Right cardiac atrium (tissue), 5 donors: Measurements from ENCODE around the gene ACTR1A. TPM values are rescaled to one million over a fixed set of nuclear protein-coding genes. Genes with fewer than 3 reads are reported as not detected.
A peak's percentile ranks its signal among the peaks of the same experiment; 100 is the strongest.

Experiments used
- ATAC-seq, 2 donors: fragments of 200-7000 bp; cut with Tn5 transposase; one replicate each; pipeline versions ENCODE4 v1.8.0 to v1.9.1; 2020; ENCODE audit warnings: moderate library complexity in 2 of 2, mild to moderate bottlenecking in 1 of 2
- DNase-seq, 3 donors: peaks; one replicate each; pipeline ENCODE4 v3.0.0-alpha.2; 2020
- H3K27ac ChIP-seq: one replicate; pipeline ENCODE4 v1.5.1; 2013; ENCODE audit warnings: mild to moderate bottlenecking, low read length, control low read depth, moderate library complexity
- H3K27me3 ChIP-seq: one replicate; pipeline ENCODE4 v1.6.1; 2013; ENCODE audit not compliant: control insufficient read depth, insufficient read depth
- H3K4me1 ChIP-seq: one replicate; pipeline ENCODE4 v1.6.1; 2013; ENCODE audit warnings: low read length; ENCODE audit not compliant: control insufficient read depth, insufficient read depth
- H3K4me3 ChIP-seq: one replicate; pipeline ENCODE4 v1.5.1; 2013; ENCODE audit warnings: low read length, control low read depth
- H3K9me3 ChIP-seq: one replicate; pipeline ENCODE4 v1.6.1; 2013; ENCODE audit warnings: low read length; ENCODE audit not compliant: control insufficient read depth
- WGBS: extraction: QIAGEN DNeasy Blood & Tissue Kit; methylation state at CpG from one replicate; pipeline ENCODE4 v1.1.7; 2013; 5-methylcytosine and 5-hydroxymethylcytosine counted together
- intact Hi-C, 4 donors: fragments of 100-400 bp; cut with DNase I; formaldehyde crosslinking; loops; one replicate each; pipeline versions ENCODE4 v1.11.0 to v1.14.0; 2022 to 2023
- long read RNA-seq, 4 donors: library from polyadenylated mRNA; unstranded; transcript quantifications; one replicate each; pipeline ENCODE4 v2.0.0, GENCODE V29; 2020 to 2021
- polyA plus RNA-seq: library from polyadenylated mRNA; stranded (reverse); fragments of 200-250 nt; gene quantifications from one replicate; pipeline ENCODE4 v1.2.3, GENCODE V29; 2013
- total RNA-seq, 4 donors: library from RNA; stranded (reverse); fragmentation: NEBNext Ultra II Directional; extraction: Animal tissue kit (Norgen Biotek cat#: 25700); gene quantifications; one replicate each; pipeline ENCODE4 v1.2.1, GENCODE V29; 2021
- donor health status: healthy with polysubstance abuse.
- donor health status: DM: no; HTN: yes; CAD: no.
- donor health status: DM: no; HTN: no; CAD: no.
- donor health status: DM: no; HTN: yes; CAD: no; lungs with severe emphysema.
- donor health status: DM: yes; HTN: yes; CAD: no.

ACTR1A gene
- total RNA-seq (100 to 1,000 TPM; 100 to 108 (median 107) TPM), polyA plus RNA-seq (106 TPM)
- long read RNA-seq, donor 1, transcript ACTR1A-202 (4 exons, 3,519 nt) = minor isoform, 6 of 428 reads
- long read RNA-seq, donor 1, transcript ACTR1A-201 (11 exons, 2,829 nt) = major isoform, 354 of 428 reads
- long read RNA-seq, donor 1, partial matches to known transcripts = 21 of 428 reads
- long read RNA-seq, donor 1, other reads (novel, unspliced or antisense) = 47 of 428 reads
- long read RNA-seq, donor 2, transcript ACTR1A-201 (11 exons, 2,829 nt) = major isoform, 124 of 163 reads
- long read RNA-seq, donor 2, partial matches to known transcripts = 14 of 163 reads
- long read RNA-seq, donor 2, other reads (novel, unspliced or antisense) = 21 of 163 reads
- long read RNA-seq, donor 3, transcript ACTR1A-202 (4 exons, 3,519 nt) = minor isoform, 8 of 1,054 reads
- long read RNA-seq, donor 3, transcript ACTR1A-201 (11 exons, 2,829 nt) = major isoform, 894 of 1,054 reads
- long read RNA-seq, donor 3, partial matches to known transcripts = 53 of 1,054 reads
- long read RNA-seq, donor 3, other reads (novel, unspliced or antisense) = 95 of 1,054 reads
- long read RNA-seq, donor 4, transcript ACTR1A-201 (11 exons, 2,829 nt) = major isoform, 140 of 163 reads
- long read RNA-seq, donor 4, partial matches to known transcripts = 11 of 163 reads
- long read RNA-seq, donor 4, other reads (novel, unspliced or antisense) = 10 of 163 reads

DNA sequence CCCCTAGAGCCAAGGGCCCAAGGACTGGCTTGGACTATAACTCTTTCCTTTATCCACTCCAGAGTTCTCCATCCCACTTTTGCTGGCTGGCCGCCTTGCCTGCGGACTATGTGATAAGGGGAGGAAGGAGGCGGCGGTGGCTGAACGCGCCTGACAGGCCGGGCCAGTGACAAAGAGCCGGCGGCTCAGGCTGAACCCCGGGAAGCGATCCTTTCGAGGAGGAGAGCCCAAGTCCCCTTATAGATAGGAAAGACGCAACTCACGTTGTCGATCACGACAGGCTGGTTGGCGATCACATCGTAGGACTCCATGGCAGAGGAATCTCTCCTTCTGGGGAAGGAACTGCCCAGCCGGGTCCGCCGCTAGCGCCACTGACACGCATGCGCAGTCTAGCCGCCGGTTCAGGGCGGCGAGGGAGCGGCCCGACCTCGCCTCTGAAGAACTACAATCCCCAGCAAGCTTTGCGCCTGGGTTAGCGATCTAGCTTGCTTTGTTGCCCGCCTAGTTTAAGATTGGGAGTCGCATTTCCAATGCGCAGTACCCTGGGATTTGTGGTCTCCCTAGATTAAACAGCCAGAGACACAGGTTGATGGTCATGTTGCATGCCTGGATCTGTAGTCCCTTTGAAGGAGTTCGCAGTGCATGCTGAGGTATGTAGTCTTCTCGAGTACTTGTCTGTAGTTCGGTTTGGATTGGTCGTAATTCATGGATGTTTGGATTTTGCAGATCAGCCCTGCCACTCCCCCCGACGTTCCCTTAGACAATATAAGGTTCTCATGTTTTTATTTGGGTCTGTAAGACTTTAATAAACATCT, at the start of gene ACTR1A:
TSS of gene ACTR1A (minus strand) at position 376 of the 815 bp plus-strand sequence. CDS start at position 311, 65 bp downstream.
- peak within 1 kb of the TSS; percentile 89 for H3K27ac ChIP-seq
- no peaks in the 10 kb centered on the region for H3K27me3 ChIP-seq
- H3K4me1 ChIP-seq = peaks cover 7% of the 10 kb centered on the region
- no peaks in the 10 kb centered on the region for H3K9me3 ChIP-seq
- ATAC-seq (peak; percentile 90), DNase-seq (peak; percentile 96 to 98 (median 98))
- intact Hi-C loops = loop anchor here in 1 of 4 donors (5.0 kb wide), 1 partner anchor 80 kb away; no protein-coding TSS in a partner anchor
- H3K4me3 ChIP-seq = peak within 1 kb of the TSS; percentile 82
- under 1% methylated on average over 42 of the region's 42 CpGs for WGBS

- no peak overlapping the region for H3K4me3 ChIP-seq
- H3K9me3 ChIP-seq = no peaks in the 10 kb centered on the region
- H3K4me1 ChIP-seq = peaks cover 5% of the 10 kb centered on the region
- intact Hi-C loops = no loop called here
- H3K27me3 ChIP-seq = no peaks in the 10 kb centered on the region
- H3K27ac ChIP-seq = no peak overlapping the region
- ATAC-seq (no peak), DNase-seq (no peak)
- WGBS = over 99% methylated on average over 9 of the region's 9 CpGs
These were observed 48.2 kb upstream of the ACTR1A start for GRCh38 chr10:102550636-102551210.

DNA sequence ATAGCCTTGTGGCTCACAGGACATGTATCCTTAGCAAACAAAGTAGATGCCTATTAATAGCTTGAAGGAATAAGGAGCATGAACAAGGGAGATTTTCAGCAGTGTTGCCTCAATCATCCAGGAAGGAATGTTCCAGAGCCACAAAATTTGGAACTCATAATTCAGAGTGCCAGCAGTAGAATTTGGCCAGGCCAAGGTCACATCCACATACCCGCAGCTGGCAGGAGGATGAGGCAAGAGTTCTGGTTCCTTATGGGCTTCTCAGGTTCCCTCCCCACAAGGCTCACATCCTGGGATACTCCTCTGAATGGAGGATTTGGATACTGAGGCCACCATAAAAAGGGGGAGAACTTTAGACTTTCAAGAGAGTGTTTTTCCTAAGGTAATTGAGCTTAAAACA, 47.0 kb upstream of the ACTR1A start:
- ATAC-seq (no peak), DNase-seq (no peak)
- Histone ChIP-seq H3K27me3 (no peaks in the 10 kb centered on the region), H3K4me1 (peaks cover 5% of the 10 kb centered on the region), H3K4me3 (no peak overlapping the region), H3K9me3 (no peaks in the 10 kb centered on the region), H3K27ac (no peak overlapping the region)
- intact Hi-C loops = no loop called here
- 90% methylated on average over 1 of the region's 1 CpG for WGBS

GRCh38 chr10:102546606-102547320, 44.3 kb upstream of the ACTR1A start:
- DNase-seq = no peak
- intact Hi-C loops = no loop called here
- Histone ChIP-seq H3K4me3 (no peak overlapping the region), H3K27ac (no peak overlapping the region), H3K4me1 (peaks cover 5% of the 10 kb centered on the region), H3K9me3 (no peaks in the 10 kb centered on the region), H3K27me3 (no peaks in the 10 kb centered on the region)
- 75% methylated on average over 12 of the region's 12 CpGs for WGBS
- peak in 1 of 2 donors; percentile 29 for ATAC-seq

DNA sequence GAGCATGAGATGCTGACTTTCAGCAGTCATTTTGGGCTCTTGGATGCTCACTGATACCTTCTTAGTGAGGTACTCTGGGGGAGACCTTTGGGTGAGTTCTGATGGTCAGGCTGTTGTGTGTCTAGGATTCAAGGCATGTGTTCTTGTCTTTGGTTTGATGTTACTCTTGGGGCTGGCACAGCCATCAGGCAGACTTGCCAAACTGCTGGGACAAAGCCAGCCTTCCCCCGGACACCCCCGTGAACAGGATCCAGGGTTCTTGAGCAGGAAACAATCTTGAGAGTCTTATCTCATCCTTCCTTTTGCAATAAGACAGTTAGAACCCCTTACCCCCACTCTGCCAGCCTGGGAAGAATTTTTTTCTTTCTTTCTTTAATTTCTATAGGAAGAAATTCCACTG, 43.5 kb upstream of the ACTR1A start:
- intact Hi-C loops = no loop called here
- no peak for DNase-seq
- no peak for ATAC-seq
- Histone ChIP-seq H3K9me3 (no peaks in the 10 kb centered on the region), H3K27me3 (no peaks in the 10 kb centered on the region), H3K4me3 (no peak overlapping the region), H3K4me1 (peaks cover 5% of the 10 kb centered on the region), H3K27ac (no peak overlapping the region)
- 22% methylated on average over 2 of the region's 2 CpGs for WGBS

GRCh38 chr10:102545265-102545871, 42.9 kb upstream of the ACTR1A start:
- intact Hi-C loops = no loop called here
- no peaks in the 10 kb centered on the region for H3K27me3 ChIP-seq
- 94% methylated on average over 7 of the region's 7 CpGs for WGBS
- no peak overlapping the region for H3K27ac ChIP-seq
- no peak overlapping the region for H3K4me3 ChIP-seq
- ATAC-seq (no peak), DNase-seq (no peak)
- H3K4me1 ChIP-seq = peaks cover 5% of the 10 kb centered on the region
- no peaks in the 10 kb centered on the region for H3K9me3 ChIP-seq

DNA sequence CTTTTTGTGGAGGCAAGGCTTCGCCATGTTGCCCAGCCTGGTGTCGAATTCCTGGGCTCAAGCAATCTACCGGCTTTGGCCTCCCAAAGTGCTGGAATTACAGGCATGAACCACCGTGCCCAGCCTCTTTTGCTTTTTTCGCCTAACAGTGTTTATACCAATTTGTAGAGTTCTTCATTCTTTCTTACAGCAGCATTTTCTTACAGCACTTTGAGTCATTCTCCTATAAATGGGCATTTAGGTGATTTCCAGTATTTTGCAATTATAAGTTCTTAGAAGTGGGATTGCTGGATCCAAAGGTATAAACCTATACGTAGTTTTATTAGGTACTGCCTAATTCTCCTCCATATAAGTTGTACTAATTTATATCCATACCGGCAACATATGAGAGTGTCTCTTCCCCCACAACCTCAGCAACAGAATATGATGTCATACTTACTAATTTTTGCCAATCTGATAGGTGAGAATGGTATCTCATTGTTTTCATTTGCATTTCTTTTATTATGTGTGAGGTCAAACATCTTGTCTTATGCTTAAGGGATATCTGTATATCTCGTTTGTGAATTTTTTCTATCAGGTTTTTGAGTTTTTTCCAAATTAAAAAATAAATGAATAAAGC, 40.4 kb upstream of the ACTR1A start:
- no peak overlapping the region for H3K27ac ChIP-seq
- WGBS = 75% methylated on average over 8 of the region's 8 CpGs
- ATAC-seq (no peak), DNase-seq (no peak)
- no peaks in the 10 kb centered on the region for H3K27me3 ChIP-seq
- H3K4me1 ChIP-seq = peaks cover 5% of the 10 kb centered on the region
- intact Hi-C loops = no loop called here
- no peaks in the 10 kb centered on the region for H3K9me3 ChIP-seq
- H3K4me3 ChIP-seq = no peak overlapping the region

DNA sequence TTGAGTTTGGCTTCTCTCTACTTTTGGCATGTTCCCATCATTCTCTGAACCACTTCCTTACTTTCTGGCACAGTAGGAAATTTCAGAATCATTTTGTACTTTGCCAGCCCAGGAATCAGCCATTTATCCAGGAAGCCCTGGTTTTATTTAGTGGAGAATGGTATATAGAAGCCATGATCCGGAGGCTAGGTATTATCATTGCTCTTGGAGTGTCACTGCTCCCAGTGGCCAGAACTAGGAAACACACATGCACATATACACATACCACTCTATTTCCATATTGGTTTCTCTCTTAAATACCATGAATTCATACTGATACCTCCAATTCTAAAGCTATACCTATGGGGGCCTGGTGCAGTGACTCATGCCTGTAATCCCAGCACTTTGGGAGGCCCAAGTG, 37.5 kb upstream of the ACTR1A start:
- intact Hi-C loops = no loop called here
- peak; percentile 29 to 51 for ATAC-seq
- no peak overlapping the region for H3K4me3 ChIP-seq
- no peak overlapping the region for H3K27ac ChIP-seq
- DNase-seq = no peak
- WGBS = 74% methylated on average over 1 of the region's 1 CpG
- H3K27me3 ChIP-seq = no peaks in the 10 kb centered on the region
- H3K9me3 ChIP-seq = no peaks in the 10 kb centered on the region
- no peaks in the 10 kb centered on the region for H3K4me1 ChIP-seq

DNA sequence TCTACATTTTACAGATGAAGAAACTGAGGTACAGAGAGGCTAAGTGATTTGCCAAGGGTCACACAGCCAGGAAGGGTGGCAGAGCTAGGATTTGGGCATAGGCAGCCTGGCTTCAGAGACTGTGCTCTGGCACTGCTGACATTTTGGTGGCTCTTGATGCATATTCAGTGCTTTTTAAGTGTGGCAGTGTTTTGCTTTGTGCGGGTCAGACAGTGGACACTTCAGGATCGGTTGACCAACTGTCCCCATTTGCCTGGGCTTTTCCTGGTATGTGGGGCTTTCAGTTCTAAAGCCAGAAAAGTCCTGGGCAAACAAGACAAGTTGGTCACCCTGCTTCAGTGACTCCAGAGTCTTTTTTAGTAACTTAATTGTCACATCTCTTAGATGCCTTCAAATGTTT, 36.3 kb upstream of the ACTR1A start:
- Histone ChIP-seq H3K27ac (no peak overlapping the region), H3K4me1 (no peaks in the 10 kb centered on the region), H3K4me3 (no peak overlapping the region), H3K27me3 (no peaks in the 10 kb centered on the region), H3K9me3 (no peaks in the 10 kb centered on the region)
- ATAC-seq (no peak), DNase-seq (no peak)
- intact Hi-C loops = no loop called here
- 76% methylated on average over 2 of the region's 2 CpGs for WGBS
